Gastrocnemius medialis (tissue), 4 donors: ENCODE results near the gene GCN1.

Experiments used
- POLR2A ChIP-seq, 2 donors: fragments of 450-650 bp; IDR thresholded peaks; one replicate each; pipeline ENCODE4 v1.6.1; 2017; ENCODE audit warnings: antibody characterized with exemption in 2 of 2, mild to moderate bottlenecking in 2 of 2, moderate library complexity in 2 of 2
- TF ChIP-seq, protein P1 (sequence below), 5 experiments: fragments of 450-650 bp in 3 of 5; fragments of 200-600 bp in 2 of 5; sonication (generic) in 2 of 5; IDR thresholded peaks in 4 of 5; conservative IDR thresholded peaks in 1 of 5; 1 replicate in 4 of 5; 2 replicates in 1 of 5; pipeline ENCODE4 v1.5.1; 2016 to 2019; ENCODE audit warnings: antibody characterized with exemption in 5 of 5, mild to moderate bottlenecking in 3 of 5, moderate library complexity in 3 of 5

- TF ChIP-seq POLR2A (IDR thresholded peaks at IDR 0.05) = no peak
- TF ChIP-seq, protein P1, sequence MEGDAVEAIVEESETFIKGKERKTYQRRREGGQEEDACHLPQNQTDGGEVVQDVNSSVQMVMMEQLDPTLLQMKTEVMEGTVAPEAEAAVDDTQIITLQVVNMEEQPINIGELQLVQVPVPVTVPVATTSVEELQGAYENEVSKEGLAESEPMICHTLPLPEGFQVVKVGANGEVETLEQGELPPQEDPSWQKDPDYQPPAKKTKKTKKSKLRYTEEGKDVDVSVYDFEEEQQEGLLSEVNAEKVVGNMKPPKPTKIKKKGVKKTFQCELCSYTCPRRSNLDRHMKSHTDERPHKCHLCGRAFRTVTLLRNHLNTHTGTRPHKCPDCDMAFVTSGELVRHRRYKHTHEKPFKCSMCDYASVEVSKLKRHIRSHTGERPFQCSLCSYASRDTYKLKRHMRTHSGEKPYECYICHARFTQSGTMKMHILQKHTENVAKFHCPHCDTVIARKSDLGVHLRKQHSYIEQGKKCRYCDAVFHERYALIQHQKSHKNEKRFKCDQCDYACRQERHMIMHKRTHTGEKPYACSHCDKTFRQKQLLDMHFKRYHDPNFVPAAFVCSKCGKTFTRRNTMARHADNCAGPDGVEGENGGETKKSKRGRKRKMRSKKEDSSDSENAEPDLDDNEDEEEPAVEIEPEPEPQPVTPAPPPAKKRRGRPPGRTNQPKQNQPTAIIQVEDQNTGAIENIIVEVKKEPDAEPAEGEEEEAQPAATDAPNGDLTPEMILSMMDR (IDR thresholded peaks at IDR 0.05 in 4 of 5, conservative IDR thresholded peaks at IDR 0.05 in 1 of 5) = no peak
Observed at GRCh38 chr12:120093592-120094355, 100.7 kb downstream of the GCN1 start.
